HG02870 (cell line): ENCODE measurements around the gene RUBCNL.

Experiments
- ATAC-seq: cut with Tn5 transposase; IDR thresholded peaks from one replicate; pipeline ENCODE4 v1.9.1; 2021; ENCODE audit warnings: mild to moderate bottlenecking, moderate library complexity; ENCODE audit not compliant: unreplicated experiment

RUBCNL gene

GRCh38 chr13:46341112-46341711 lies 45.8 kb downstream of the RUBCNL start:
- ATAC-seq, result peak; percentile 88

- no peak for ATAC-seq
Observed at GRCh38 chr13:46340631-46341111, 46.4 kb downstream of the RUBCNL start.

- ATAC-seq, result no peak
Observed at GRCh38 chr13:46340011-46340410, 47.0 kb downstream of the RUBCNL start.

GRCh38 chr13:46339035-46339666 lies 47.9 kb downstream of the RUBCNL start:
- ATAC-seq, result peak; percentile 28

- no peak for ATAC-seq
Observed at GRCh38 chr13:46337700-46338099, 49.4 kb downstream of the RUBCNL start.

GRCh38 chr13:46334035-46334822 lies 52.8 kb downstream of the RUBCNL start:
- ATAC-seq, result no peak

- no peak for ATAC-seq
Observed at GRCh38 chr13:46332772-46333171, 54.3 kb downstream of the RUBCNL start.

GRCh38 chr13:46329624-46330023 lies 57.4 kb downstream of the RUBCNL start:
- no peak for ATAC-seq

GRCh38 chr13:46327246-46327645 lies 59.8 kb downstream of the RUBCNL start:
- no peak for ATAC-seq

GRCh38 chr13:46324976-46325375 lies 62.1 kb downstream of the RUBCNL start:
- no peak for ATAC-seq

GRCh38 chr13:46321494-46322225 lies 65.4 kb downstream of the RUBCNL start:
- no peak for ATAC-seq

GRCh38 chr13:46320821-46321220 lies 66.2 kb downstream of the RUBCNL start:
- no peak for ATAC-seq

- no peak for ATAC-seq
Observed at GRCh38 chr13:46320406-46320805, 66.6 kb downstream of the RUBCNL start.

- no peak for ATAC-seq
Observed at GRCh38 chr13:46318986-46319385, 68.1 kb downstream of the RUBCNL start.

GRCh38 chr13:46317120-46317519 lies 69.9 kb downstream of the RUBCNL start:
- no peak for ATAC-seq

GRCh38 chr13:46315491-46316075 lies 71.5 kb downstream of the RUBCNL start:
- no peak for ATAC-seq

GRCh38 chr13:46315036-46315435 lies 72.0 kb downstream of the RUBCNL start:
- ATAC-seq, result no peak

GRCh38 chr13:46314587-46314986 lies 72.5 kb downstream of the RUBCNL start:
- ATAC-seq, result no peak

- no peak for ATAC-seq
Observed at GRCh38 chr13:46313432-46314257, 73.4 kb downstream of the RUBCNL start.

GRCh38 chr13:46313024-46313423 lies 74.0 kb downstream of the RUBCNL start:
- ATAC-seq, result no peak
